Measurements from ENCODE around the gene KAZN.

The KAZN gene

GRCh38 chr1:14936815-14937214, 338.3 kb downstream of the KAZN start:
- no peak overlapping the region for H3K4me3 ChIP-seq (ENCODE audit: low read length)
- H3K27me3 ChIP-seq (ENCODE audit: control insufficient read depth, insufficient read depth, low read length) = no peaks in the 10 kb centered on the region
- H3K36me3 ChIP-seq (ENCODE audit: control insufficient read depth, low read depth, low read length) = no peaks in the 10 kb centered on the region
- no peak overlapping the region for H3K27ac ChIP-seq (ENCODE audit: low read length)
- H3K9me3 ChIP-seq (ENCODE audit: control insufficient read depth, low read depth, low read length) = no peaks in the 10 kb centered on the region
- H3K9ac ChIP-seq (ENCODE audit: low read length) = no peak overlapping the region
- peaks cover 6% of the 10 kb centered on the region for H3K4me1 ChIP-seq (ENCODE audit: control insufficient read depth, low read depth, low read length)

GRCh38 chr1:14937288-14937949, 338.9 kb downstream of the KAZN start:
- no peak overlapping the region for H3K9ac ChIP-seq (ENCODE audit: low read length)
- no peaks in the 10 kb centered on the region for H3K36me3 ChIP-seq (ENCODE audit: control insufficient read depth, low read depth, low read length)
- peaks cover 6% of the 10 kb centered on the region for H3K4me1 ChIP-seq (ENCODE audit: control insufficient read depth, low read depth, low read length)
- no peak overlapping the region for H3K27ac ChIP-seq (ENCODE audit: low read length)
- no peak overlapping the region for H3K4me3 ChIP-seq (ENCODE audit: low read length)
- no peaks in the 10 kb centered on the region for H3K9me3 ChIP-seq (ENCODE audit: control insufficient read depth, low read depth, low read length)
- no peaks in the 10 kb centered on the region for H3K27me3 ChIP-seq (ENCODE audit: control insufficient read depth, insufficient read depth, low read length)

GRCh38 chr1:14939527-14940284, 341.2 kb downstream of the KAZN start:
- no peaks in the 10 kb centered on the region for H3K9me3 ChIP-seq (ENCODE audit: control insufficient read depth, low read depth, low read length)
- H3K9ac ChIP-seq (ENCODE audit: low read length) = no peak overlapping the region
- no peak overlapping the region for H3K27ac ChIP-seq (ENCODE audit: low read length)

GRCh38 chr1:14940285-14940870, 341.9 kb downstream of the KAZN start:
- Histone ChIP-seq H3K9me3 (ENCODE audit: control insufficient read depth, low read depth, low read length) (no peaks in the 10 kb centered on the region), H3K4me1 (ENCODE audit: control insufficient read depth, low read depth, low read length) (peaks cover 14% of the 10 kb centered on the region), H3K9ac (ENCODE audit: low read length) (no peak overlapping the region), H3K4me3 (ENCODE audit: low read length) (no peak overlapping the region), H3K36me3 (ENCODE audit: control insufficient read depth, low read depth, low read length) (no peaks in the 10 kb centered on the region), H3K27me3 (ENCODE audit: control insufficient read depth, insufficient read depth, low read length) (no peaks in the 10 kb centered on the region), H3K27ac (ENCODE audit: low read length) (no peak overlapping the region)

More at GRCh38 chr1:14939527-14940284, 341.2 kb downstream of the KAZN start:
- Histone ChIP-seq H3K27me3 (ENCODE audit: control insufficient read depth, insufficient read depth, low read length) (no peaks in the 10 kb centered on the region), H3K4me1 (ENCODE audit: control insufficient read depth, low read depth, low read length) (peaks cover 8% of the 10 kb centered on the region), H3K36me3 (ENCODE audit: control insufficient read depth, low read depth, low read length) (no peaks in the 10 kb centered on the region), H3K4me3 (ENCODE audit: low read length) (no peak overlapping the region)

- Histone ChIP-seq H3K9ac (ENCODE audit: low read length) (no peak overlapping the region), H3K4me1 (ENCODE audit: control insufficient read depth, low read depth, low read length) (peaks cover 20% of the 10 kb centered on the region)
Measured at GRCh38 chr1:14941864-14942263, 343.4 kb downstream of the KAZN start.

GRCh38 chr1:14944471-14944985, 346.0 kb downstream of the KAZN start:
- H3K9ac ChIP-seq (ENCODE audit: low read length) = no peak overlapping the region
- H3K4me1 ChIP-seq (ENCODE audit: control insufficient read depth, low read depth, low read length) = peaks cover 27% of the 10 kb centered on the region
- H3K27ac ChIP-seq (ENCODE audit: low read length) = no peak overlapping the region

More at GRCh38 chr1:14941864-14942263, 343.4 kb downstream of the KAZN start:
- no peaks in the 10 kb centered on the region for H3K9me3 ChIP-seq (ENCODE audit: control insufficient read depth, low read depth, low read length)
- H3K4me3 ChIP-seq (ENCODE audit: low read length) = no peak overlapping the region
- no peaks in the 10 kb centered on the region for H3K36me3 ChIP-seq (ENCODE audit: control insufficient read depth, low read depth, low read length)
- no peak overlapping the region for H3K27ac ChIP-seq (ENCODE audit: low read length)
- no peaks in the 10 kb centered on the region for H3K27me3 ChIP-seq (ENCODE audit: control insufficient read depth, insufficient read depth, low read length)

GRCh38 chr1:14945132-14946010, 346.9 kb downstream of the KAZN start:
- Histone ChIP-seq H3K4me3 (ENCODE audit: low read length) (no peak overlapping the region), H3K27me3 (ENCODE audit: control insufficient read depth, insufficient read depth, low read length) (no peaks in the 10 kb centered on the region), H3K9me3 (ENCODE audit: control insufficient read depth, low read depth, low read length) (no peaks in the 10 kb centered on the region), H3K36me3 (ENCODE audit: control insufficient read depth, low read depth, low read length) (no peaks in the 10 kb centered on the region), H3K4me1 (ENCODE audit: control insufficient read depth, low read depth, low read length) (peaks cover 32% of the 10 kb centered on the region), H3K9ac (ENCODE audit: low read length) (no peak overlapping the region), H3K27ac (ENCODE audit: low read length) (no peak overlapping the region)

More at GRCh38 chr1:14944471-14944985, 346.0 kb downstream of the KAZN start:
- Histone ChIP-seq H3K27me3 (ENCODE audit: control insufficient read depth, insufficient read depth, low read length) (no peaks in the 10 kb centered on the region), H3K36me3 (ENCODE audit: control insufficient read depth, low read depth, low read length) (no peaks in the 10 kb centered on the region), H3K4me3 (ENCODE audit: low read length) (no peak overlapping the region), H3K9me3 (ENCODE audit: control insufficient read depth, low read depth, low read length) (no peaks in the 10 kb centered on the region)

GRCh38 chr1:14946011-14946359, 347.5 kb downstream of the KAZN start:
- Histone ChIP-seq H3K9ac (ENCODE audit: low read length) (no peak overlapping the region), H3K4me1 (ENCODE audit: control insufficient read depth, low read depth, low read length) (peaks cover 33% of the 10 kb centered on the region), H3K9me3 (ENCODE audit: control insufficient read depth, low read depth, low read length) (no peaks in the 10 kb centered on the region), H3K4me3 (ENCODE audit: low read length) (no peak overlapping the region), H3K27me3 (ENCODE audit: control insufficient read depth, insufficient read depth, low read length) (no peaks in the 10 kb centered on the region), H3K36me3 (ENCODE audit: control insufficient read depth, low read depth, low read length) (no peaks in the 10 kb centered on the region), H3K27ac (ENCODE audit: low read length) (no peak overlapping the region)

GRCh38 chr1:14946684-14947238, 348.3 kb downstream of the KAZN start:
- no peaks in the 10 kb centered on the region for H3K36me3 ChIP-seq (ENCODE audit: control insufficient read depth, low read depth, low read length)
- H3K9me3 ChIP-seq (ENCODE audit: control insufficient read depth, low read depth, low read length) = no peaks in the 10 kb centered on the region
- no peak overlapping the region for H3K4me3 ChIP-seq (ENCODE audit: low read length)
- no peaks in the 10 kb centered on the region for H3K27me3 ChIP-seq (ENCODE audit: control insufficient read depth, insufficient read depth, low read length)
- H3K27ac ChIP-seq (ENCODE audit: low read length) = no peak overlapping the region
- peaks cover 33% of the 10 kb centered on the region for H3K4me1 ChIP-seq (ENCODE audit: control insufficient read depth, low read depth, low read length)
- no peak overlapping the region for H3K9ac ChIP-seq (ENCODE audit: low read length)

- H3K27ac ChIP-seq (ENCODE audit: low read length) = no peak overlapping the region
- no peak overlapping the region for H3K9ac ChIP-seq (ENCODE audit: low read length)
Measured at GRCh38 chr1:14947421-14947820, 348.9 kb downstream of the KAZN start.

More at GRCh38 chr1:14947421-14947820, 348.9 kb downstream of the KAZN start:
- no peaks in the 10 kb centered on the region for H3K9me3 ChIP-seq (ENCODE audit: control insufficient read depth, low read depth, low read length)
- H3K27me3 ChIP-seq (ENCODE audit: control insufficient read depth, insufficient read depth, low read length) = no peaks in the 10 kb centered on the region
- no peaks in the 10 kb centered on the region for H3K36me3 ChIP-seq (ENCODE audit: control insufficient read depth, low read depth, low read length)
- peaks cover 33% of the 10 kb centered on the region for H3K4me1 ChIP-seq (ENCODE audit: control insufficient read depth, low read depth, low read length)
- no peak overlapping the region for H3K4me3 ChIP-seq (ENCODE audit: low read length)

Measured in iPS-18a (cell line).